HG02623 (cell line): ENCODE measurements around the gene PON1.

ENCODE experiments used
- ATAC-seq: cut with Tn5 transposase; IDR thresholded peaks from one replicate; pipeline ENCODE4 v1.9.1; 2021; ENCODE audit warnings: moderate library complexity; ENCODE audit not compliant: unreplicated experiment

The PON1 gene

DNA sequence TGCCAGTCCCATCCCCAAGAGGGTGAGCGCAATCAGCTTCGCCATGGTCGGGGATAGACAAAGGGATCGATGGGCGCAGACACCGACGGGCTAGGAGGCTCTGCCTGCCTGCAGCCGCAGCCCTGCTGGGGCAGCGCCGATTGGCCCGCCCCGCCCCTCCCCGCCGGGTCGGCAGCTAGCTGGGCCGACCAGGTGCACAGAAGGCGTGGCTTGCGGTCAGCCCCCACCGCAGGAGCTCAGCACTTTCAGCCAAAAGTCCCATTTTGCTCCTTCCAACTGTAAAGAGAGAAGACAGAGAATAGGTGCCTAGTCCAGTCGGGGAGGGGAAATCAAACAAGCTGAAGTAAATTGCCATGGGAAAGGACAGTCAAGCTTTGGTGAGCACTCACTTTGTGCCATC lies at the start of gene PON1:
Gene PON1 (minus strand): TSS at position 102 of the 400 bp plus-strand sequence. CDS start 57 bp downstream, at position 45.
- peak; percentile 55 for ATAC-seq

DNA sequence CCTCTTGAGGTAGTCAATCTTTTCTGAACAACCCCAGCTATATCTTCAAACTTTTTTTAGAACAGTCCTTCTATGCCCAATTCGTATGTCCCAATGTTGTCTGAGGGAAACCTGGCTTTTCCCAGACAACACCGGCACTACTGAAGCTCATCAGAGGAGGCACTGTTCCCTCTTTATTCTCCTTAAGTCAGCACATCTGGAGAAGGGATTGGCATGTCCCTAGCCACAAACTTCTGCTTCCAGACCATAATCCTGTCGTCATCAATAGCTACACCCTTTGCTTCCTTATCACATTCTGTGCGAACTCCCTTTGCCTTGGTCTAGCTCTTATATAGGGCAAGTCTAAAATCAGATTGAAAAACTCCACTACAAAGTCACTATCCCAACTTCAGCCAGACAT lies 49.0 kb upstream of the PON1 start:
- no peak for ATAC-seq

DNA sequence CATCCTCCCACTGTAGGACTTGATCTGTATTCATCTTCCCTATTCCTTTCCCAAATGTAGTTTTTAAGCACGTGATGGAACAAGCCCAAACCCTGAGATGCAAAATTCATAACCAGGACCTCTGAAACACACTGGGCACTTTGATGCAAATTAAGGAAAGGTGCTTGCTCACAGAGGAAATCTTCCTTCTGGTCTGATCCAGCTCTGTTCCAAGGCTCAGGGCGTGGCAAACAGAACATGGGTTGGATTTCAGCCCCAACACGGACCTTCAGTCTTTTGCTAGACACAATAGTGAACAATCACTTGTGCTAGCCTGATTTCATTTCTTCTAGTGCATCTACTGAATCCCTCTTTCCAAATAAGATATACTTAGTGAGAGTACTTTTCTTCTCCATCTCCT lies 43.9 kb upstream of the PON1 start:
- no peak for ATAC-seq

DNA sequence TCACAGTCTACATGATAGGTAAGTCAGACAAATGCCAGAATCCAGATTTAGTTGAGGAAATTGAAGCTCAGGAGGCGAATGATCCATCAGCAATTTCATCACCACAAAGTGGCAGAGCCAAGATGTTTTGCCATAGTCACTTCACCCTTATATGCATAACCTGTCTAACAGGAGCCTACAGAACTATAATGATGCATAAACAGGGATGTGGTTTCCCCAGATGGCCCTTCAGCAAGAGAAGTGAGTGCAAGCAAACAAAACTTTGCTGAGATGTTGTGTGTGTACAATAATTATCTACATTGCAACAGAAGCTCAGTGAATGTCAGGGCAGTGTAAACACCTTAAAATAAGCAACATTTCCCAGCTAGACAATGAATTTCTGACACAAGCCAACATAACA lies 43.3 kb upstream of the PON1 start:
- no peak for ATAC-seq

DNA sequence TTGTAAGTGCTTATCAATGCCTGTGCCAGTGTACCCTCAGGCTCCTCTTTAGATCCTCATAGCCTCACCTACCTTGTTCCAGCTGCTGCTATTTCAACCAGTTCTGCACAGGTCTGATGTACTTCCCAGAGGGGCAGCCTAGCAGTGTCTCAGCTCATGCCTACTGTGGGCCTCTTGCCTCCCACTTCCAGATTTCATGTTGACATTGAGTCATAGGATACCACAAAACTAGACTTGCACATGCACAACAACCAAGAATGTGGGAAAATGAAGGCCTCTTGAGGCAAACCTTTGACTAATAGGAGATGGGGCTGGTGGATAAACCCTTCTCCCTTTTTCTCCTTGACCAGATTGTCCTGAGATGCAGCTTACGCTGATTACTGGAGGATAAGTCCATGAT lies 40.8 kb upstream of the PON1 start:
- ATAC-seq = no peak

DNA sequence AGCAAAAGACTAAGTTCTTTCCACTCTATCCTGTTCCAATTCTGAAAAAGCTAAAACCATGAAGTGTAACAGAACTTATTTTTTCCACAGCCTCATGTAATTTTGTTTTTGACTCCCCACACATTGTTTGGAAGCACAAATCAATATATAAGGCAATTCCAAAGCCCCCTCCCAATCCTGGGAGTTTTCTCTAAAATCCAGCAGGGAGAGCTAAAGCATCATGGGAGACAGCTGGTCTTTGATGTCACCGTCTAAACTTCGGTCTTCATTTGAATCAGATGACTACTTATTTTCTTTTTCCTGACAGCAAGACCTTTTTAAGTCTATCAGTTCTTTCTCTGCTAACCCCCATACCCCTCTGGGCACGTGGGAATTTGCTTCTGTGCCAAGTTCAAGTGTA lies 33.3 kb upstream of the PON1 start:
- no peak for ATAC-seq

DNA sequence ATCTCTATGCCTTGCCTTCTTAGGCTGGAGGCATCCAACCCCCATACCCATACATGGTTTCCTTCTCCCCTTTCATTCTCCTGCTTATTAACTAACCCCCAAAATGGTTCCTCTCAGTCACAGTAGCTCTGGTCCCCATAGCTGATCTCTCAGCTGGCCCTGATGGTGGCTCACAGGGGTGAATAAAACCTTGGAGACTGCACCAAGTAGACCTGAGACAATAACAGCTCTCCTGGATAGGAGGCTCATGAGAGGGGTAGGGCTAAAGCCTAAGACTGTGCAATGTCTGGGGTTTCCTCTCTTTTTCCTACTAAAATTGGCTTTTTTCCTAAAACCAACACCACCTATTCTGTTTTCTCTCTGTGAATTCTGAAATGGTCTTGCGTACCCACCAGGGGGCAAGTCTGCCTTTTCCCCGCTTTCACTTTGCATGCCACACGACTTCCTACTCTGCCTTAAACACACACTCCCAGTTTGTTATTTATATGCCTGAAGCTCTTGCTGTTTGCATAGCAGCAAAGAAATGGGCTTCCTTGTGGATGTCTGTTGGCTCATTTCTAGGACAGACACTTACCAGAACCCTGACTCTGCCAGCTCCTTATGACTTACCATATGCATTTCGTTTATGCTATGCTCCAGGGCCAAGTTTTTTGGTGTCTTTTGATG lies 18.4 kb upstream of the PON1 start:
- ATAC-seq = no peak

DNA sequence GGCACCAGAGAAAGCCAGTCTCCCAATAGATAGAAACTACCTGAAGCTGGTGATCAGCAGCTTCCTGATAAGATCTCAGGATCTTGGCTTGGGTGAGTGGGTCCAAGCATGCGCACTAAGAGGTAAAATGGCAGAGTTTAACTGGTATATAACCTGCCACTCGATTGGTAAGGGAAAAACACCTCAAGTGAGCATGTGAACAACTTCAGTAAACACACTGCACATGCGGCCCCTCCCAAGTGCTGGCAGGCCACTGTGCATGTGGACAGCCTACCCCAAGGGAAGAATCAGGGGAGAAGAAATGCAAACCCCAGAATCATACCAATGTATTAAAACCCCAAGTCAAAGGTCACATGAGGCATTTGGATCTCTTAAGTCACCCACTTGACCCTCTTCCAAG lies 17.7 kb upstream of the PON1 start:
- ATAC-seq = no peak

DNA sequence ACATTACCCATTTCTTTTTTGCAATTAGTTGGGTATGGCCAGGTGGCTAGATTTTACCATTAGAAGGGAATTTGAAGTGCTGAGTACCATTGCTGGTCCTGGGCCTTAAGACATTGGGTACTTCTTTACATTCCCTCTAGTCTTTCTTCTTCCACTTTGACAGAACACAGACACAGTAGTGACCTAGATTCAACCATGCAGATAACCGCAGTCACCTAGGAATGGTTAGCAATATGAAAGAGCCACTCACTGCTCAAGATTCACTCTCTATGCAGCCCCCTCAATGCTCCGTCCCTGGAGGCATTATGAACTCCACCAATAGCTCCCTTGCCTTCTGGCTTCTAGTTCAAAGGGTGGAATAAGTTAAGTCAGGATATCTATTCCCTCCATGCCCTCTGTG lies 16.2 kb upstream of the PON1 start:
- ATAC-seq = no peak

DNA sequence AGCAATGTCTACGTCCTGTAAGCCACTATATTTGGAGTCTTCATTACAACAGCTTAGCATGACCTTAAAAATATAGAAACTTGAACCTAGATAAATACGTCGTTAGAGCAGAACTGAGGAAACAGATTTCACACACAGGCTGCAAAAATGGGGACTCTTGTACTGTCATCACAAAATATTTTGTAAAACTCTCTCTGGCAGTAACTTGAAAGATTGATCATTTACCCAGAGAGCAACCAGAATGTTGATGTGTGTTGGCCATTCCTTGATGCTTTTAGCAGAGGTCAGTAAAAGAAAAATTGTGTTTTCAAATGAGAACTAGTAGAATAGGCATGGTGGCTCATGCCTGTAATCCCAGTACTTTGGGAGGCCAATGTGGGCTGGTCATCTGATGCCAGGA lies 14.5 kb upstream of the PON1 start:
- ATAC-seq = no peak

DNA sequence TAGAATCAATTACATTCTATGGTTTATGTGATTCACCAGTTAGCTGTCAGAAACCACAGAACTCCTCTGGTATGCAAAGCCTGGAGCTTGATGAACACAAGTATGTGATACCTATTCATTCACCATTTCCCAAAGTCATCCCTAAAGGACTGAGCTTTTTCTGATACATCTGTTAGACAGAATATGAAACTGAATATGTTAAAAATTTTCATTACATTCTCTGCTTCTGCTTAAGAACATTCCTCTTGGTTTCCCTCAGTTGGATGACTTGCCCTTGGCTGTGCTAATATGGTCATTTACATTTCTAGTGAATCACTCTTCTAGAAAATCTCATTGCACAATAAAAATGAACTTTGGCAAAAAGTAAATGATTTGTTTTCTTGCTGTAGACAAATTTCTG lies 10.8 kb upstream of the PON1 start:
- ATAC-seq = no peak

DNA sequence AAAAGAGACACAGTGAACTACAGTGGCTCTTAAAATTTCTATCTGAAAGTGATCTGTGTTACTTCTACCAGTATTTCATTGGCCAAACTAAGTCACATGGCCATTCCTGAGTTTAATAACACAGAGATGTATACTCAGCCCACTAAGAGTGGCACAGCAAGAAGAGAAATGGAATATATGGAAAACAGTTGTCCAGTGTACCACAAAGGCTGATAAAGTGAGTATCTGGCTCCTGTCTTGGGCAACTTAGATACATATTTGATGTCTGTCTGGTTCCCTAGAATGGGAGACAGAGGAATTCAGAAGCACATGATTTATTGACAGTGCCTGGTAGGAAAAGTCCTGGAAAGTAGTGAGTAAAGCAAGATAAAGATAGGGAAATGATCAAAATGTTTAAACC lies 10.1 kb upstream of the PON1 start:
- ATAC-seq = no peak

DNA sequence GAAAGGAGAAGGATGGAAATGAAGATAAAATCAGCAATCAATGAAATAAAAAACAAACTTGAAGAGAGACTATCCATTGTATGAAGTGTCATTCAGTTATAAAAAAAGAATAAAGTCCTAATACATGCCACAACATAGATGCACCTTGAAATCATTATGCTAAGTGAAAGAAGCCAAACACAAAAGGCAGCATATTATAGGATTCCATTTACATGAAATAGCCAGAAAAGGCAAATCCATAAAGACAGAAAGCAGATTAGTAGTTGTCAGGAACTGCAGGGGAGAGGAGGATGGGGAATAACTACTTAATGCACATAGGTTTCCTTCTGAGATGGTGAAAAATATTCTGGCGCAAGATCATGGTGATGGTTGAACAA lies 6.6 kb upstream of the PON1 start:
- peak; percentile 13 for ATAC-seq

DNA sequence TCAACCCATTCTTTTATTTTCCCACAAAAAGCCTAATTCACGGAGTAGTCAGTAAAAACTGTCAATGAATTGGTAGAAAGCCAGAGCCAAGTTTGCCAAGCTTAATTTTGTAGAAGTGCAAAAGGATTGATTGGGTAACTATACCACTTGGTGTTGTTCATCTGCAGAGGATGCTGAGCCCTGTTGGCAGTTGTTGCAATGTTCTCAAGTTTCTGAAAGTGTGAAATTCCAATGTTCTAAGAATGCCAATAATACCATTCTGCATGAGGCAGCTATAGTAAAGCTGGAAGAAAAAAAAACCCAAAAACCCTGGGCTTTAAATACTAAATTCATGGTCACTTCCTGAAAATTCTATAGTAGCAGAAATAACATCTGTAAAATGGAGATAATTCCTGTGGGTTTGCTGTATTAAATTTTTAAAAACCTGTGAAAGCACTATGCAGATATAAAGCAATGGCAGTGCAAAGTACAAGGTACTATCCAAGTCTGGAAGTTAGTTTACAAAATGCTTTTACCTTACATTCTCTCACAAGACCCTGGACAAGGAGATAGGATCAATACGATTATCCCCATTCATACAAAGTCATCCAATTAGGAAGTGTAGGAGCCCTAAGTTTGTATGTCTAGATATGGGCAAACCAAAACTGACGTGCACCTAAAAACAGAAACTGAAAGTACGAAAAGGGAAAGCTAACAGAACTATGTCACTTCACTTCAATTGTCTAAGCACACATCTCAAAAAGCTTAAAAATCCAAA lies 6.0 kb upstream of the PON1 start:
- peak; percentile 99 for ATAC-seq

DNA sequence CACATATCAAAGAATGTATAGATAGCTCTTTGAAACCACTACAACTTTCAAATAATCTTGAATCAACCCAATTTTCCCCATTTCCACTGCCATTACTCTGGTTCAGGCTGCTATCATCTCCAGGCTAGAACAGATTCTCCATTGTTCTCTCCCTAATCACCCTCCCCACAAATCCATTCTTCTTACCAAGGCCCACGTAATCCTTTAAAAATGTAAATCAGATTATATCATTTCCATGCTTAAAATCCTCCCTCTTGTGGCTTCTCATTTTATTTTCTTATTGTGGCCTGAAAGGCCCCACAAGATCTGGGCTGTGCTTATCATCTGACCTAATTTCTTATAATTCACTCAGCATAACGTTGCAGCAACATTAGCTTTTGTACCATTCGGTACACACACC lies 3.0 kb upstream of the PON1 start:
- ATAC-seq = no peak

DNA sequence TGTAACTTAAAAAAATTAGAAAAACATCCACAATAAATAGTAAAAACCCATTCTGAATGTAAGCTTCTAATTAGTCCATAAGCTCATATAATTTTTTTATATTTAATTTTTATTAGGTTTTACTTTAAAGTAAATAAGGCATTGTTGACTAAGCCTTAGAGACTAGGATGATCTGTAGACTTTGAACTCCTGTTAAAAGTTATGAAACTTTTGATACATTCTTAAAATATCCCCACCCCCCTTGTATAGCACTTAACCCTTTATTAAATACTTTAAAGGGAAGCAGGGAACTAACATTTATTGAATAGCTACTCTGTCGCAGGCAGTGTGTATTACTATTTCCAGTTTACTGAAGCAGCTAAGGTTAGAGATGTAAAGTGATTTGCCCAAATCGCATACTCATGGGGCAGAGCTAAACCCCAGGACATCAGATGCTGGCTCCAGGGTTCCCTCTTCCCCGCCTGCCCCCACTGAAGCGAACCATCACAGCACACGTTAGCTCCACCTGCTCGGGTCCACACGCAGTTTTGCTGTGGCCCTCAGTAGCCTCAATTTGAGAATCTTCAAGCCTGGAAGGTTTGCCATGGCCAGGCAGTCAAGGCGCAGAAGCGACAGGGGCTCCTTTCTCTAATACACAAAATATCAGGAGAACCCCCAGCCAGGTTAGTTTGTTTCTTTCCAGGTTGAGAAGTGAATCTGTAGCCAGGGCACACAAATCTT lies 762 bp downstream of the PON1 start:
- no peak for ATAC-seq

DNA sequence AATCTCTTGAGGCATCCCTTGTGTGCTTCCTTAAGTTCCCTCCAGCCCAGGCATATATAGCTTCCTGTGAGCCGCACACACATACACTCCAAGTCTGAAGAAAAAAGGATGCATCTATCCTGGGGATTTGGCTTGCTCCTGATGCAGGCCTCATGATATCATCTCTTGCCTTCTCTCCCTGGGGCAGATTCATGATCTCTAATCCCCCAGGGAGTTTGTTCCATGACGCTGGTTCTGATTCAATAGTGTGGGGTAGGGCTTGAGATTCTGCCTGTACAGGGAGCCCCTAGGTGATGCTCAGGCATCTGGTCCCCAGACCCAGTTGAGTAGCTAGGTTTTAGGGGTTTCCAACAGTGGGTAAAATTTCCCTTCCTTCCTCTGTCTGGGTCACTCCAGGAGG lies 1.5 kb downstream of the PON1 start:
- no peak for ATAC-seq

DNA sequence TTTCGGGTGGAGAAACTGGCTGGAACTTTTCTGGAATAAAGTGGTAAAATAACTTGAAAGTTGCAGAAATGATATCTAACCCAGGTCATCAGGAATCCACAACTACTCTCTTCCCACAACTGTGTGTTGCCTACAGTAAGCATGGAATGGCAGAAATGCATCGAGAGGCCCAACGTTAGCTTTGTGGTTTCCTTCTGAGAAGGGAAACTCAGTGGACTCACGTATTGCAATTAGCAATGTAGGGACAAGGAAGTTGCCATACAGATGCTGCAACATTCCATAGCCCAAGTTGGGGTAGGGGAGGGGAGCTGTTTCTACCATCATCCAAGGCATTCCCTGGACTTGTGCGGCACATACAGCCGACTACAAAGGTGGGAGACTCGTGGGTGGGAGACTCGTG lies 1.9 kb downstream of the PON1 start:
- ATAC-seq = no peak

DNA sequence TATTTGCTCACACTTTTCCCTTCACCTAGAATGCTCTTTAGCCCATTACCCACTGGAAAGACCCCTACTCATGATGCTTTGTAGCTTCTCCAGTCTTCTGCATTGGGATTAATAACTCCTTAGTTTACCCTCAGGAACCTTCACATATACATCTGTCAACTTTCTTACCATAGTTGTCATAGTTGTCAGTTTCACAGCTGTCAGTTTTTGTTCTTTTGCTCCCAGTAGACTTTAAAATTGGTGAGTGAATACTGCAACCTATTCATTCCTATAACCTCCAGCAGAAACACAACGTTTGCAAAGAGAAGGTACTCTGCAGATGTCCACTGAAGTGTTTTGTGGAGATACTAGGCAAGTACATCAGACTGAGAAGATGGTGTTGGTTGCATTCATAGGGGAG lies 2.6 kb downstream of the PON1 start:
- no peak for ATAC-seq

DNA sequence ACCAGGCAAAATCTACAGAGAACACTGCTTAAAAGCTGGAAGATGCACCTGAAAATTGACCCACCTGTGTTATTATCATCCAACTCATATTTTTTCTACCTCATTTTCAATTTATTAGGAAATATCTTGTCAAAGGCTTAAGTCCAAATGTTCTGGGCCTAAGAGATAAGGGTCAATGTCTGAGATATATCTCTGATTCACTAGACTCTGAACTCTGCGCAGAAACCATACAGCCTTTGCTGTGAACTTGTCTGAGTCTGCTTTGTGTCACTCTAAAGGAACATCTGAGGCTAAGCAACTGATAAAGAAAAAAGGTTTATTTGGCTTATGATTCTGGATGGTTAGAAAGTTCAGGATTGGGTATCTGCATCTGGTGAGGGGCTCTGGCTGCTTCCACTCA lies 3.7 kb downstream of the PON1 start:
- no peak for ATAC-seq

DNA sequence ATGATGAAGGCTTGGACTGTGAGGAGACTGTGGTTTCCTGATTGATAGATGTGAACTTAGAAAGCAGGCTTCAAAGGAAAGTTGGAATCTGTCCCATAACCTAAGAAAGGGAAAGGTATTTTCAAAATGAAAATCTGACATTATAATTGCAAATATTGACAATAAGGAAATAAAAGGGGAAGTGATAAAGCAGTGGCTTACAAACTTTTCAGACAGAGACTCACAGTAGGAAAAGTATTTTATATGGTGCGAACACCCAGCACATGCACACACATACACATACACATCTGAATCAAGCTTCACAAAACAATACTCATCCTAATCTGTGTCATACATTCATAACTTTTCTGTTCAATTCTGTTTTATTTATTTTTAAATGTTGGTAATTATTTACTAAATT lies 4.8 kb downstream of the PON1 start:
- ATAC-seq = no peak

DNA sequence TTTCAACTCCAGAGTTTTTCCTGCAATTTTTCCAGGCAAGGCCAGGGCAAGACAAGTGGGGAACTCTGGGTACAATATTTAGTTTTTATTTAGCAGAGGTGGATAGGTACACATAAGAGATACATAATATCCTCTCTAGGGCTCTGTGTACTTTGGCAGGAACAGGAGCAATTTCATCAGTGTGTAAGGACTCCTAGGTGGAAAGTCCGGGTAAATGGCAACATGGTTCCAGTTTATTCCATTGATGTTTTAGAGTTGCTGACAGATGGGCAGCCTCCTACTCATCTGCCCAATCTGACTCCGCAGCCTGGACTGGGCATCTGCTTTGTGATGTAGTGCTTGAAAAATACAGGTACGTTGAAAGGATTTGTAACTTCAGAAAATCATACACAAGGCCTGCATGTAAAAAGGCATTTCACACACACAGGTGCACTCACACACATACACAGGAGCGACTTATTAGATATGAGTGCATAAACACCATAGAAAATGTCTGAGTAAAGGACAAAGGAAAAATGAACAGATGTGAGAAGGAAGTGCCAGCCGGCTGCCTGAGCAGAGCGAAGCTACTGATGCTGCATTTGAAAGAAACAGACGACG lies 5.7 kb downstream of the PON1 start:
- no peak for ATAC-seq
